Uterus (tissue), 2 donors: ENCODE data around the gene ACAD10.

Experiments
- CTCF ChIP-seq, 4 experiments: fragments of 200-600 bp in 2 of 4; fragments of 450-650 bp in 2 of 4; sonication (generic) in 2 of 4; IDR thresholded peaks; one replicate each; pipeline ENCODE4 v1.5.1; 2016 to 2019; ENCODE audit warnings: antibody characterized with exemption in 4 of 4, mild to moderate bottlenecking in 2 of 4, moderate library complexity in 1 of 4
- POLR2A ChIP-seq, 2 donors: fragments of 450-650 bp; IDR thresholded peaks; one replicate each; pipeline ENCODE4 v1.6.1; 2016; ENCODE audit warnings: antibody characterized with exemption in 2 of 2, mild to moderate bottlenecking in 1 of 2, moderate library complexity in 1 of 2

- TF ChIP-seq CTCF (IDR thresholded peaks at IDR 0.05) (no peak), POLR2A (IDR thresholded peaks at IDR 0.05) (no peak)
Measured at GRCh38 chr12:111691262-111691661, 5.4 kb downstream of the ACAD10 start.
